Activated naive CD8-positive, alpha-beta T cell treated with anti-CD3 and anti-CD28 coated beads for 36 hours (primary cell): ENCODE measurements around the gene ARHGEF18. TPM values are rescaled to one million over a fixed set of nuclear protein-coding genes. Genes with fewer than 3 reads are reported as not detected.
"Not testable (repeated sequence)": the region's sequence is repeated elsewhere in the genome, so short reads cannot be mapped to it uniquely, and the experiment has no call there.

Experiments
- DNase-seq: peaks from one replicate; pipeline ENCODE4 v3.0.0; 2021
- H3K27ac Mint-ChIP-seq: one replicate; pipeline ENCODE4 v1.8.0; 2022; ENCODE audit warnings: mild to moderate bottlenecking, moderate library complexity, mixed read lengths
- H3K27me3 Mint-ChIP-seq: one replicate; pipeline ENCODE4 v1.8.0; 2022; ENCODE audit warnings: mild to moderate bottlenecking, mixed read lengths
- H3K36me3 Mint-ChIP-seq: one replicate; pipeline ENCODE4 v1.8.0; 2021; ENCODE audit warnings: mild to moderate bottlenecking, mixed read lengths
- H3K4me1 Mint-ChIP-seq: one replicate; pipeline ENCODE4 v1.8.0; 2021; ENCODE audit warnings: mixed read lengths
- H3K4me3 Mint-ChIP-seq: one replicate; pipeline ENCODE4 v1.8.0; 2022; ENCODE audit warnings: mild to moderate bottlenecking, moderate library complexity, mixed read lengths
- H3K9me3 Mint-ChIP-seq: one replicate; pipeline ENCODE4 v1.8.0; 2022; ENCODE audit warnings: mixed read lengths
- total RNA-seq, 2 experiments: library from RNA; stranded (reverse); gene quantifications; one replicate each; pipeline ENCODE4 v1.2.3, GENCODE V29; 2021

The ARHGEF18 gene
- total RNA-seq, 2 experiments from 2014 or later: 26.3 to 30.8 TPM

GRCh38 chr19:7360393-7360984, 11.8 kb downstream of the ARHGEF18 start:
- DNase-seq: no peak
- no peak overlapping the region for H3K4me3 Mint-ChIP-seq
- no peaks in the 10 kb centered on the region for H3K9me3 Mint-ChIP-seq
- no peak overlapping the region for H3K27ac Mint-ChIP-seq
- peaks cover 21% of the 10 kb centered on the region for H3K36me3 Mint-ChIP-seq
- peaks cover 37% of the 10 kb centered on the region for H3K4me1 Mint-ChIP-seq
- H3K27me3 Mint-ChIP-seq: no peaks in the 10 kb centered on the region

GRCh38 chr19:7363225-7363624, 14.5 kb downstream of the ARHGEF18 start:
- Mint-ChIP-seq H3K4me3 (no peak overlapping the region), H3K27ac (peak overlapping the region; percentile 20)

GRCh38 chr19:7366701-7367420, 18.1 kb downstream of the ARHGEF18 start:
- no peak overlapping the region for H3K4me3 Mint-ChIP-seq

More at GRCh38 chr19:7363225-7363624, 14.5 kb downstream of the ARHGEF18 start:
- no peak for DNase-seq
- H3K36me3 Mint-ChIP-seq: peaks cover 14% of the 10 kb centered on the region
- no peaks in the 10 kb centered on the region for H3K9me3 Mint-ChIP-seq
- no peaks in the 10 kb centered on the region for H3K27me3 Mint-ChIP-seq
- H3K4me1 Mint-ChIP-seq: peaks cover 25% of the 10 kb centered on the region

GRCh38 chr19:7368456-7368855, 19.7 kb downstream of the ARHGEF18 start:
- no peak overlapping the region for H3K27ac Mint-ChIP-seq
- DNase-seq: no peak
- H3K27me3 Mint-ChIP-seq: no peaks in the 10 kb centered on the region
- no peak overlapping the region for H3K4me3 Mint-ChIP-seq
- no peaks in the 10 kb centered on the region for H3K9me3 Mint-ChIP-seq
- peaks cover 15% of the 10 kb centered on the region for H3K36me3 Mint-ChIP-seq
- peaks cover 8% of the 10 kb centered on the region for H3K4me1 Mint-ChIP-seq

More at GRCh38 chr19:7366701-7367420, 18.1 kb downstream of the ARHGEF18 start:
- H3K9me3 Mint-ChIP-seq: no peaks in the 10 kb centered on the region
- H3K4me1 Mint-ChIP-seq: peaks cover 16% of the 10 kb centered on the region
- no peaks in the 10 kb centered on the region for H3K27me3 Mint-ChIP-seq
- peak; percentile 24 for DNase-seq
- H3K36me3 Mint-ChIP-seq: peaks cover 18% of the 10 kb centered on the region
- H3K27ac Mint-ChIP-seq: peak overlapping the region; percentile 63

- not testable (repeated sequence) for H3K4me1 Mint-ChIP-seq, H3K4me3 Mint-ChIP-seq, H3K9me3 Mint-ChIP-seq, H3K27ac Mint-ChIP-seq, H3K27me3 Mint-ChIP-seq, DNase-seq
- H3K36me3 Mint-ChIP-seq: peaks cover 15% of the 10 kb centered on the region
Observed at GRCh38 chr19:7368866-7369265, 20.1 kb downstream of the ARHGEF18 start.

- Mint-ChIP-seq H3K27ac (no peak overlapping the region), H3K9me3 (no peaks in the 10 kb centered on the region), H3K27me3 (no peaks in the 10 kb centered on the region), H3K4me3 (no peak overlapping the region), H3K4me1 (peaks cover 7% of the 10 kb centered on the region), H3K36me3 (peaks cover 19% of the 10 kb centered on the region)
- DNase-seq: no peak
Observed at GRCh38 chr19:7370546-7370945, 21.8 kb downstream of the ARHGEF18 start.

GRCh38 chr19:7371001-7371400, 22.3 kb downstream of the ARHGEF18 start:
- no peak for DNase-seq
- Mint-ChIP-seq H3K4me1 (peaks cover 7% of the 10 kb centered on the region), H3K36me3 (peaks cover 19% of the 10 kb centered on the region), H3K4me3 (no peak overlapping the region), H3K27me3 (no peaks in the 10 kb centered on the region), H3K27ac (no peak overlapping the region), H3K9me3 (no peaks in the 10 kb centered on the region)

- DNase-seq: no peak
- H3K4me3 Mint-ChIP-seq: no peak overlapping the region
- H3K36me3 Mint-ChIP-seq: peaks cover 19% of the 10 kb centered on the region
- H3K4me1 Mint-ChIP-seq: peaks cover 3% of the 10 kb centered on the region
- H3K9me3 Mint-ChIP-seq: no peaks in the 10 kb centered on the region
- H3K27ac Mint-ChIP-seq: no peak overlapping the region
- H3K27me3 Mint-ChIP-seq: no peaks in the 10 kb centered on the region
Observed at GRCh38 chr19:7372810-7373209, 24.1 kb downstream of the ARHGEF18 start.

- peak; percentile 14 for DNase-seq
- Mint-ChIP-seq H3K27me3 (no peaks in the 10 kb centered on the region), H3K9me3 (no peaks in the 10 kb centered on the region), H3K4me3 (no peak overlapping the region), H3K27ac (no peak overlapping the region), H3K36me3 (peaks cover 18% of the 10 kb centered on the region), H3K4me1 (no peaks in the 10 kb centered on the region)
Observed at GRCh38 chr19:7373862-7374261, 25.1 kb downstream of the ARHGEF18 start.

- Mint-ChIP-seq H3K4me3 (no peak overlapping the region), H3K36me3 (peaks cover 18% of the 10 kb centered on the region), H3K9me3 (no peaks in the 10 kb centered on the region), H3K27ac (no peak overlapping the region), H3K27me3 (no peaks in the 10 kb centered on the region), H3K4me1 (no peaks in the 10 kb centered on the region)
- no peak for DNase-seq
Observed at GRCh38 chr19:7376151-7376852, 27.6 kb downstream of the ARHGEF18 start.

- Mint-ChIP-seq H3K4me1 (no peaks in the 10 kb centered on the region), H3K27ac (peak overlapping the region; percentile 12), H3K27me3 (no peaks in the 10 kb centered on the region), H3K36me3 (peaks cover 11% of the 10 kb centered on the region), H3K4me3 (no peak overlapping the region), H3K9me3 (no peaks in the 10 kb centered on the region)
- DNase-seq: no peak
Observed at GRCh38 chr19:7377196-7377595, 28.5 kb downstream of the ARHGEF18 start.

GRCh38 chr19:7381073-7381390, 32.3 kb downstream of the ARHGEF18 start:
- H3K4me1 Mint-ChIP-seq: no peaks in the 10 kb centered on the region
- no peaks in the 10 kb centered on the region for H3K27me3 Mint-ChIP-seq
- H3K36me3 Mint-ChIP-seq: peaks cover 5% of the 10 kb centered on the region
- no peak overlapping the region for H3K27ac Mint-ChIP-seq
- H3K4me3 Mint-ChIP-seq: no peak overlapping the region
- DNase-seq: no peak
- H3K9me3 Mint-ChIP-seq: no peaks in the 10 kb centered on the region

GRCh38 chr19:7382694-7383093, 34.0 kb downstream of the ARHGEF18 start:
- Mint-ChIP-seq H3K36me3 (peaks cover 5% of the 10 kb centered on the region), H3K27ac (no peak overlapping the region), H3K9me3 (no peaks in the 10 kb centered on the region), H3K4me1 (peaks cover 2% of the 10 kb centered on the region), H3K27me3 (no peaks in the 10 kb centered on the region), H3K4me3 (no peak overlapping the region)
- no peak for DNase-seq

GRCh38 chr19:7383284-7383683, 34.5 kb downstream of the ARHGEF18 start:
- Mint-ChIP-seq H3K27ac (no peak overlapping the region), H3K9me3 (no peaks in the 10 kb centered on the region), H3K36me3 (peaks cover 5% of the 10 kb centered on the region), H3K4me1 (peaks cover 2% of the 10 kb centered on the region), H3K4me3 (no peak overlapping the region), H3K27me3 (no peaks in the 10 kb centered on the region)
- DNase-seq: no peak

GRCh38 chr19:7385062-7385461, 36.3 kb downstream of the ARHGEF18 start:
- H3K27me3 Mint-ChIP-seq: no peaks in the 10 kb centered on the region
- no peak overlapping the region for H3K27ac Mint-ChIP-seq
- no peak for DNase-seq
- H3K36me3 Mint-ChIP-seq: peaks cover 2% of the 10 kb centered on the region
- H3K9me3 Mint-ChIP-seq: no peaks in the 10 kb centered on the region
- peaks cover 2% of the 10 kb centered on the region for H3K4me1 Mint-ChIP-seq
- H3K4me3 Mint-ChIP-seq: no peak overlapping the region
